ENCODE results near the gene TBCC.

DNA sequence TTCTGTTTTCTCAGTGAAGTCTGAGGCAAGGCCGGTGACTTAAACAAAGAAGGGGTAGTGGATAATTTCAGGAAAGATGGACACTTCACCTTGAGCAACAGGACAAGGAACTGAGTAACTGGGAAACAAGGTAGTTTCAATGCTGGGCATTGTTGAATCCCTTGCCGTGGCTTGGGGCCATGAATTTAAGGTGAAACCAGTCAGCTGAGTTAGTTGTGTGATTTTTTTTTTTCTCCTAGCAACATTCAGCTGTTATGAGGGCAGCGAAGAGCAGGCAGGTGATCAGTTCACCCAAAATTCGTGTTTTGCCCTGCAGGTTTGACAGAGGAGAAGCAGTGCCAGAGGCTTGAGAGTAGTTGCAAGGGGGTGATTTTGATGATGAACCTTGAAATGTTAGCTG is 42.8 kb upstream of the TBCC start:
- TF ChIP-seq, protein P1, sequence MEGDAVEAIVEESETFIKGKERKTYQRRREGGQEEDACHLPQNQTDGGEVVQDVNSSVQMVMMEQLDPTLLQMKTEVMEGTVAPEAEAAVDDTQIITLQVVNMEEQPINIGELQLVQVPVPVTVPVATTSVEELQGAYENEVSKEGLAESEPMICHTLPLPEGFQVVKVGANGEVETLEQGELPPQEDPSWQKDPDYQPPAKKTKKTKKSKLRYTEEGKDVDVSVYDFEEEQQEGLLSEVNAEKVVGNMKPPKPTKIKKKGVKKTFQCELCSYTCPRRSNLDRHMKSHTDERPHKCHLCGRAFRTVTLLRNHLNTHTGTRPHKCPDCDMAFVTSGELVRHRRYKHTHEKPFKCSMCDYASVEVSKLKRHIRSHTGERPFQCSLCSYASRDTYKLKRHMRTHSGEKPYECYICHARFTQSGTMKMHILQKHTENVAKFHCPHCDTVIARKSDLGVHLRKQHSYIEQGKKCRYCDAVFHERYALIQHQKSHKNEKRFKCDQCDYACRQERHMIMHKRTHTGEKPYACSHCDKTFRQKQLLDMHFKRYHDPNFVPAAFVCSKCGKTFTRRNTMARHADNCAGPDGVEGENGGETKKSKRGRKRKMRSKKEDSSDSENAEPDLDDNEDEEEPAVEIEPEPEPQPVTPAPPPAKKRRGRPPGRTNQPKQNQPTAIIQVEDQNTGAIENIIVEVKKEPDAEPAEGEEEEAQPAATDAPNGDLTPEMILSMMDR (IDR thresholded peaks at IDR 0.05), result no peak
- no peak for TF ChIP-seq POLR2AphosphoS5 (IDR thresholded peaks at IDR 0.05)

All from sigmoid colon (tissue), 4 donors.